ENCODE measurements around the gene DTNB.

DNA sequence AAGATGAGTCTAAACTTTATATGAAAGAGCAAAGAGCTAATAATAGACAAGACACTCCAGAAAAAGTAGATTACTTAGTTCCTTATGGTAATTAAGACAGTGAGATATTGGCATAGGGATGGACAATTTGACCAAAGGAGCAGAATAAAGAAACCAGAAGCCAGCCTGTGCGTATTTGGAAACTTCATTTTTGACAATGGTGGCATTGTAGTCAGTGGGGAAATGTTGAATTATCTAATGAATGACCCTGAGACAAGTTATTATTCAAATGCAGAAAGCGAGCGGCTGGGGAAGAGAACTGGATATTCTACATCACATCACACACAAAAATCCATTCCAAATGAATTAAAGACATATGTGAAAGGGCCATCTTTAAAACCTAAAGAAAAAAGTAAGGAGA is 144.3 kb downstream of the DTNB start:
- no peak for TF ChIP-seq POLR2A (IDR thresholded peaks at IDR 0.05)
- TF ChIP-seq, protein P1, sequence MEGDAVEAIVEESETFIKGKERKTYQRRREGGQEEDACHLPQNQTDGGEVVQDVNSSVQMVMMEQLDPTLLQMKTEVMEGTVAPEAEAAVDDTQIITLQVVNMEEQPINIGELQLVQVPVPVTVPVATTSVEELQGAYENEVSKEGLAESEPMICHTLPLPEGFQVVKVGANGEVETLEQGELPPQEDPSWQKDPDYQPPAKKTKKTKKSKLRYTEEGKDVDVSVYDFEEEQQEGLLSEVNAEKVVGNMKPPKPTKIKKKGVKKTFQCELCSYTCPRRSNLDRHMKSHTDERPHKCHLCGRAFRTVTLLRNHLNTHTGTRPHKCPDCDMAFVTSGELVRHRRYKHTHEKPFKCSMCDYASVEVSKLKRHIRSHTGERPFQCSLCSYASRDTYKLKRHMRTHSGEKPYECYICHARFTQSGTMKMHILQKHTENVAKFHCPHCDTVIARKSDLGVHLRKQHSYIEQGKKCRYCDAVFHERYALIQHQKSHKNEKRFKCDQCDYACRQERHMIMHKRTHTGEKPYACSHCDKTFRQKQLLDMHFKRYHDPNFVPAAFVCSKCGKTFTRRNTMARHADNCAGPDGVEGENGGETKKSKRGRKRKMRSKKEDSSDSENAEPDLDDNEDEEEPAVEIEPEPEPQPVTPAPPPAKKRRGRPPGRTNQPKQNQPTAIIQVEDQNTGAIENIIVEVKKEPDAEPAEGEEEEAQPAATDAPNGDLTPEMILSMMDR (IDR thresholded peaks at IDR 0.05): no peak

Data from uterus (tissue), 2 donors.